Endodermal cell (in vitro differentiated cells): ENCODE results near the gene HSPB7. TPM values are rescaled to one million over a fixed set of nuclear protein-coding genes. Genes with fewer than 3 reads are reported as not detected.
A peak's percentile ranks its signal among the peaks of the same experiment; 100 is the strongest.

Source experiments
- DNase-seq: peaks from one replicate; pipeline ENCODE4 v3.0.0-alpha.2; 2017
- H3K27ac ChIP-seq: 2 replicates; pipeline ENCODE4 v1.5.1; 2013; ENCODE audit warnings: mild to moderate bottlenecking, low read depth, low read length, moderate library complexity
- H3K27me3 ChIP-seq: 2 replicates; pipeline ENCODE4 v1.6.1; 2013; ENCODE audit warnings: mild to moderate bottlenecking, low read length, moderate library complexity; ENCODE audit not compliant: insufficient read depth, control insufficient read depth, poor library complexity, severe bottlenecking
- H3K36me3 ChIP-seq: 2 replicates; pipeline ENCODE4 v1.7.0; 2013; ENCODE audit warnings: mild to moderate bottlenecking, low read length, moderate library complexity; ENCODE audit not compliant: control insufficient read depth, insufficient read depth
- H3K4me1 ChIP-seq: one replicate; pipeline ENCODE4 v1.7.0; 2013; ENCODE audit warnings: low read length; ENCODE audit not compliant: control insufficient read depth, insufficient read depth
- H3K4me3 ChIP-seq: 2 replicates; pipeline ENCODE4 v1.5.1; 2013; ENCODE audit warnings: mild to moderate bottlenecking, low read length, moderate library complexity
- H3K9ac ChIP-seq: 2 replicates; pipeline ENCODE4 v1.6.1; 2013; ENCODE audit warnings: mild to moderate bottlenecking, low read length, moderate library complexity; ENCODE audit not compliant: poor library complexity, severe bottlenecking; ENCODE audit errors: extremely low read depth
- H3K9me3 ChIP-seq: 2 replicates; pipeline ENCODE4 v1.6.1; 2013; ENCODE audit warnings: mild to moderate bottlenecking, low read length, moderate library complexity; ENCODE audit not compliant: control insufficient read depth
- H3K27ac Mint-ChIP-seq: 2 replicates; pipeline ENCODE4 v1.8.0; 2020; ENCODE audit warnings: mixed read lengths
- H3K27me3 Mint-ChIP-seq: 2 replicates; pipeline ENCODE4 v1.8.0; 2021; ENCODE audit warnings: mild to moderate bottlenecking, mixed read lengths; ENCODE audit not compliant: insufficient read depth
- H3K36me3 Mint-ChIP-seq: 2 replicates; pipeline ENCODE4 v1.8.0; 2020; ENCODE audit warnings: low read depth, mixed read lengths
- H3K4me1 Mint-ChIP-seq: 2 replicates; pipeline ENCODE4 v1.8.0; 2020; ENCODE audit warnings: mixed read lengths
- H3K4me3 Mint-ChIP-seq: 2 replicates; pipeline ENCODE4 v1.8.0; 2020; ENCODE audit warnings: mild to moderate bottlenecking, moderate library complexity, mixed read lengths
- H3K9me3 Mint-ChIP-seq: 2 replicates; pipeline ENCODE4 v1.8.0; 2020; ENCODE audit warnings: mild to moderate bottlenecking, mixed read lengths
- WGBS, 2 experiments: methylation state at CpG; one replicate each; pipeline versions ENCODE4 v1.1.5 to v1.1.7; 2013; ENCODE audit warnings: missing lambda C conversion rate in 2 of 2, mixed read lengths in 1 of 2; ENCODE audit not compliant: insufficient coverage in 1 of 2, insufficient read length in 1 of 2; 5-methylcytosine and 5-hydroxymethylcytosine counted together
- total RNA-seq, 2 donors: library from RNA; stranded (reverse); fragmentation: NEBNext Ultra II Directional in 1 of 2; extraction: Animal tissue kit (Norgen Biotek cat#: 25700) in 1 of 2; gene quantifications; 2 replicates in 1 of 2; 3 replicates in 1 of 2; pipeline ENCODE4 v1.2.1, GENCODE V29; 2021
- TF ChIP-seq, protein P1 (sequence below): fragments of 200-600 bp; sonication (generic); conservative IDR thresholded peaks from 2 replicates; pipeline ENCODE4 v1.5.0; 2021; ENCODE audit warnings: antibody characterized with exemption, mild to moderate bottlenecking

The HSPB7 gene
- total RNA-seq, 2 donors from 2014 or later: 0.15 TPM; not detected in 1

DNA sequence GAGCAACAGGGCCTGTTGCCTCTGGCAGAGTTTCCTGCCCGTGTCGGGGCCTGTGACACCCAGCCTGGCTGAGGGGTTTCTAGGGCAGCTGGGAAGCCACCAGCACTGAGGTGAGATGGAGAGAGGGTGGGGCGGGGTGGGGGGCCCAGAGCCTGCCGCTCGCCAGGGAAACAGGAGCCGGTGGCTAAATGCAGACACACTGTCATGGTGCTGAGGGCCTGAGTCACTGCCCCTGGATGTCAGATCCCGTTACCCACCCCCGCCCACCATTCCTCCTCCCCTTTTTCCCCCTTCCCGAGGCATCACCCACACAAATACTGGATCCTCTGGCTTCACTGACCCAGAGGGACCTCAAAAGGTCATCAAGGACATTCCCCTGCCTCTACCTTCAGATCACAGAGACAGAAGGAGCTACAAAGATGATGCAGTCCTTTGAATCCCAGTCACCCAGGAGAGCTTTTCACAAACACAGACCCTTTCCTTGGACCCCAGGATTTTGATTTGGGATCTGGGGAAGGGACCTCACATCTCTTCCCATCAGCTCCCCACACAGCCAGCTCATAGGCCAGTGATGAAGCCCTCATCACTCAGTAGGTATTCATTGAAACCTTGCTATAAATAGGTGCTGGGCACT, 1.9 kb upstream of the HSPB7 start:
- H3K27ac ChIP-seq: no peak overlapping the region

DNA sequence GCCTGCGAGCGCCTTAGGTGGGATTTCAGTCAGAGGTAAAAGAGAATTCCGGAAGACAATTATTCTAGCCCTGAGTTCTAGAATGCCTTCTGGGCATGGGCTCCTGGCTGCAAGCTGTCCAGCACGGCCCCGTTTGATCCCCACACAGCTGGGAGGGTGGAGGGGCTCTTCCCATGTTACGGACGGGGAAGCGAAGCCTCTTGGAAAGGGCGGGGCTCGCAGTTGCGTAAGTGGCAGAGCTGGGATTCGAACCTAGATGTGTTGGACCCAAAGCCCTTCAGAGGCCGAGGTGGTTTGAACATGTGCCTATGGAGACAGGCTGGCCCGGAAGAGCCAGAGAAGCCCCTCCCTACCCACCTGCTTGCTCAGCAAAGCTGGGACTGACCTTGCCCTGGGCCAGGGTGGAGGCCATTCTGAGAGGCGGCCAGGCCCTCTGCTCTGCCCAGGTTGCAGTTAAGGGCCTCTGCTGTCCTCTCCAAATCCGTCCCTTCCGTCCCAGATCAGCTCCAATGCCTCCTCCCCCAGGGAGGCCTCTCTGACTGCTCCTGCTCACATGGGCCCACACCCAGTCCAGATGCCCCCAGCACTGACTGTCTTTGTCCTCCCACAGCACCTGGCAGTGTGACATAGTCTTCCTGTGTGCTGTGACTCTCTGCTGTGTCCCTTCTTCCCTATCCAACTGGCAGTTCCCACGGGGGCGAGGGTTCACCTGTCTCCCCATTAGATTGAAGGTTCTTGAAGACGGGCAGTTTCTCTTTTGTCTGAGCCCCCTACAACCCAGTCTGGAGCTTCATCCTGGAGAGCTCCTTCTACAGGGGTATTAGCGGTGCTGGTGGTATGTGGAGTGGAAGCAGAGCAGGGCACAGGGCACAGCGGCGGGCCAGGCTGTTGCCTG, 1.2 kb upstream of the HSPB7 start:
- no peak overlapping the region for H3K9ac ChIP-seq
- H3K27me3 ChIP-seq: no peaks in the 10 kb centered on the region
- H3K4me1 Mint-ChIP-seq: peaks cover 15% of the 10 kb centered on the region
- peak overlapping the region; percentile 53 for H3K27ac Mint-ChIP-seq
- 91 to 92% methylated on average over 6 to 23 of the region's 23 CpGs for WGBS, 2 experiments
- no peaks in the 10 kb centered on the region for H3K9me3 ChIP-seq
- H3K4me1 ChIP-seq: peaks cover 5% of the 10 kb centered on the region
- no peaks in the 10 kb centered on the region for H3K36me3 ChIP-seq
- no peaks in the 10 kb centered on the region for H3K9me3 Mint-ChIP-seq
- H3K4me3 Mint-ChIP-seq: no peak overlapping the region
- peaks cover 35% of the 10 kb centered on the region for H3K27me3 Mint-ChIP-seq
- no peak overlapping the region for H3K27ac ChIP-seq
- TF ChIP-seq, protein P1, sequence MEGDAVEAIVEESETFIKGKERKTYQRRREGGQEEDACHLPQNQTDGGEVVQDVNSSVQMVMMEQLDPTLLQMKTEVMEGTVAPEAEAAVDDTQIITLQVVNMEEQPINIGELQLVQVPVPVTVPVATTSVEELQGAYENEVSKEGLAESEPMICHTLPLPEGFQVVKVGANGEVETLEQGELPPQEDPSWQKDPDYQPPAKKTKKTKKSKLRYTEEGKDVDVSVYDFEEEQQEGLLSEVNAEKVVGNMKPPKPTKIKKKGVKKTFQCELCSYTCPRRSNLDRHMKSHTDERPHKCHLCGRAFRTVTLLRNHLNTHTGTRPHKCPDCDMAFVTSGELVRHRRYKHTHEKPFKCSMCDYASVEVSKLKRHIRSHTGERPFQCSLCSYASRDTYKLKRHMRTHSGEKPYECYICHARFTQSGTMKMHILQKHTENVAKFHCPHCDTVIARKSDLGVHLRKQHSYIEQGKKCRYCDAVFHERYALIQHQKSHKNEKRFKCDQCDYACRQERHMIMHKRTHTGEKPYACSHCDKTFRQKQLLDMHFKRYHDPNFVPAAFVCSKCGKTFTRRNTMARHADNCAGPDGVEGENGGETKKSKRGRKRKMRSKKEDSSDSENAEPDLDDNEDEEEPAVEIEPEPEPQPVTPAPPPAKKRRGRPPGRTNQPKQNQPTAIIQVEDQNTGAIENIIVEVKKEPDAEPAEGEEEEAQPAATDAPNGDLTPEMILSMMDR: no peak
- DNase-seq: no peak
- no peaks in the 10 kb centered on the region for H3K36me3 Mint-ChIP-seq
- H3K4me3 ChIP-seq: no peak overlapping the region

More for the DNA sequence above, 1.9 kb upstream of the HSPB7 start:
- Histone ChIP-seq H3K36me3 (no peaks in the 10 kb centered on the region), H3K4me3 (no peak overlapping the region), H3K9ac (no peak overlapping the region), H3K4me1 (peaks cover 5% of the 10 kb centered on the region), H3K27me3 (no peaks in the 10 kb centered on the region), H3K9me3 (no peaks in the 10 kb centered on the region)
- peak overlapping the region; percentile 53 for H3K27ac Mint-ChIP-seq
- no peak overlapping the region for H3K4me3 Mint-ChIP-seq
- H3K36me3 Mint-ChIP-seq: no peaks in the 10 kb centered on the region
- no peaks in the 10 kb centered on the region for H3K9me3 Mint-ChIP-seq
- no peak for DNase-seq
- H3K4me1 Mint-ChIP-seq: peaks cover 9% of the 10 kb centered on the region
- TF ChIP-seq, protein P1: no peak
- H3K27me3 Mint-ChIP-seq: peaks cover 43% of the 10 kb centered on the region
- 79 to 88% methylated on average over 3 to 9 of the region's 9 CpGs for WGBS, 2 experiments

DNA sequence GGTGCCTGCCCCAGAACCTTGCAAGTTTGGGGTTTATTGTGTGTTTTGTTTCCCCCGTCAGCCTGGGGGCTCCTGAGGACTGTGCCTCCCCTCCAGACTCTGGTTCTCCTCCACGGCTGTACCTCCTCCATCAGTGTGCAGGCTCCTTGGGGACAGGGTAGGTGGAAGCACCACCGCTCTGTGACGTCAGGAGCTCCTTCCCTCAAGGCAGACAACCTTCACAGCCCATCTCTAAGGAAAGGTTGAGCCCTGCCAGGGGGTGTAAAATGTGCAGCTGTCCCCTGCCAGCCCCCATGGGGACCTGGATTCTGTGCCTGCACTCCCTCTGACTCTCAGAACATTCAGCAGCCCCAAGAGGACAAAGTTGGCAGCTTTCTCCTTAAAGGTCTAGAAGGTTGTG, 465 bp upstream of the HSPB7 start:
- Mint-ChIP-seq H3K27me3 (peaks cover 32% of the 10 kb centered on the region), H3K4me1 (peaks cover 19% of the 10 kb centered on the region), H3K27ac (no peak overlapping the region), H3K9me3 (no peaks in the 10 kb centered on the region), H3K36me3 (no peaks in the 10 kb centered on the region), H3K4me3 (no peak overlapping the region)
- H3K36me3 ChIP-seq: no peaks in the 10 kb centered on the region
- H3K4me3 ChIP-seq: no peak overlapping the region
- no peak for DNase-seq
- H3K9ac ChIP-seq: peak overlapping the region; percentile 3
- no peaks in the 10 kb centered on the region for H3K27me3 ChIP-seq
- H3K27ac ChIP-seq: no peak overlapping the region
- peaks cover 5% of the 10 kb centered on the region for H3K4me1 ChIP-seq
- TF ChIP-seq, protein P1: no peak
- H3K9me3 ChIP-seq: no peaks in the 10 kb centered on the region
- 80 to 93% methylated on average over 1 to 4 of the region's 4 CpGs for WGBS, 2 experiments
